Lower leg skin (tissue), 3 donors: ENCODE results near the gene ARHGAP24.

Experiments
- POLR2A ChIP-seq, 2 donors: fragments of 450-650 bp; IDR thresholded peaks; one replicate each; pipeline ENCODE4 v1.6.1; 2016 to 2017; ENCODE audit warnings: antibody characterized with exemption in 2 of 2, mild to moderate bottlenecking in 1 of 2, moderate library complexity in 1 of 2
- TF ChIP-seq, protein P1 (sequence below), 3 donors: fragments of 450-650 bp; IDR thresholded peaks; one replicate each; pipeline ENCODE4 v1.5.1; 2016; ENCODE audit warnings: antibody characterized with exemption in 3 of 3, mild to moderate bottlenecking in 3 of 3, moderate library complexity in 2 of 3

DNA sequence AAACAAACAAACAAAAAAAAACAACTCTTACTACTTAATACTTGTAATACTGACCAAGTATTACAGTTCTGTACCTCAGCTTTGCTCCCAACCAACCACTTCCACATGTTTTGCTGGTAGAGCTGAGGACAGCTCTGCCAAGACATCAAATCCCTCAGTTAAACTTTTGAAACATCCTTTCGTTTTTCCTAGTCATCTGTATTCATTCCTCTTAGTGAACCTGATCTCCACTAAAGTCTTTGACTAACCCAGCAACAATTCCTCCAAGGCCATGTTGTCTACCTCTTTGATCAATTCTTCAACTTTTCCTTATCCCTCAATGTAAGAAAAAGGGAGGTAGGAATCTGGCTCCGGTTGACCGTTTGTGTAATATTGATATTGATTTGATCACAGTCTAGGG lies 247.5 kb downstream of the ARHGAP24 start:
- TF ChIP-seq, protein P1, sequence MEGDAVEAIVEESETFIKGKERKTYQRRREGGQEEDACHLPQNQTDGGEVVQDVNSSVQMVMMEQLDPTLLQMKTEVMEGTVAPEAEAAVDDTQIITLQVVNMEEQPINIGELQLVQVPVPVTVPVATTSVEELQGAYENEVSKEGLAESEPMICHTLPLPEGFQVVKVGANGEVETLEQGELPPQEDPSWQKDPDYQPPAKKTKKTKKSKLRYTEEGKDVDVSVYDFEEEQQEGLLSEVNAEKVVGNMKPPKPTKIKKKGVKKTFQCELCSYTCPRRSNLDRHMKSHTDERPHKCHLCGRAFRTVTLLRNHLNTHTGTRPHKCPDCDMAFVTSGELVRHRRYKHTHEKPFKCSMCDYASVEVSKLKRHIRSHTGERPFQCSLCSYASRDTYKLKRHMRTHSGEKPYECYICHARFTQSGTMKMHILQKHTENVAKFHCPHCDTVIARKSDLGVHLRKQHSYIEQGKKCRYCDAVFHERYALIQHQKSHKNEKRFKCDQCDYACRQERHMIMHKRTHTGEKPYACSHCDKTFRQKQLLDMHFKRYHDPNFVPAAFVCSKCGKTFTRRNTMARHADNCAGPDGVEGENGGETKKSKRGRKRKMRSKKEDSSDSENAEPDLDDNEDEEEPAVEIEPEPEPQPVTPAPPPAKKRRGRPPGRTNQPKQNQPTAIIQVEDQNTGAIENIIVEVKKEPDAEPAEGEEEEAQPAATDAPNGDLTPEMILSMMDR (IDR thresholded peaks at IDR 0.05), result no peak
- no peak for TF ChIP-seq POLR2A (IDR thresholded peaks at IDR 0.05)
